Nephron (organoid): Measurements from ENCODE around the gene ACVR1.
"Not testable (repeated sequence)": the region's sequence is repeated elsewhere in the genome, so short reads cannot be mapped to it uniquely, and the experiment has no call there.

Source experiments
- H3K27ac Mint-ChIP-seq, 3 experiments: 2 replicates each; pipeline ENCODE4 v1.8.0; 2020; ENCODE audit warnings: mixed read lengths in 3 of 3, mild to moderate bottlenecking in 2 of 3, moderate library complexity in 1 of 3
- H3K27me3 Mint-ChIP-seq: 2 replicates; pipeline ENCODE4 v1.8.0; 2021; ENCODE audit warnings: low read depth, mild to moderate bottlenecking, moderate library complexity, mixed read lengths
- H3K36me3 Mint-ChIP-seq: 2 replicates; pipeline ENCODE4 v1.8.0; 2020; ENCODE audit warnings: low read depth, mixed read lengths
- H3K4me1 Mint-ChIP-seq: 2 replicates; pipeline ENCODE4 v1.8.0; 2020; ENCODE audit warnings: mixed read lengths
- H3K4me3 Mint-ChIP-seq, 3 experiments: 2 replicates each; pipeline ENCODE4 v1.8.0; 2020; ENCODE audit warnings: mild to moderate bottlenecking in 3 of 3, mixed read lengths in 3 of 3, moderate library complexity in 2 of 3
- H3K9me3 Mint-ChIP-seq: 2 replicates; pipeline ENCODE4 v1.8.0; 2020; ENCODE audit warnings: mixed read lengths
- CTCF ChIP-seq, 3 experiments: fragments of 200-600 bp; sonication (generic); IDR thresholded peaks; one replicate each; pipeline ENCODE4 v1.5.0; 2021; ENCODE audit warnings: antibody characterized with exemption in 3 of 3; ENCODE audit not compliant: unreplicated experiment in 3 of 3

The ACVR1 gene

DNA sequence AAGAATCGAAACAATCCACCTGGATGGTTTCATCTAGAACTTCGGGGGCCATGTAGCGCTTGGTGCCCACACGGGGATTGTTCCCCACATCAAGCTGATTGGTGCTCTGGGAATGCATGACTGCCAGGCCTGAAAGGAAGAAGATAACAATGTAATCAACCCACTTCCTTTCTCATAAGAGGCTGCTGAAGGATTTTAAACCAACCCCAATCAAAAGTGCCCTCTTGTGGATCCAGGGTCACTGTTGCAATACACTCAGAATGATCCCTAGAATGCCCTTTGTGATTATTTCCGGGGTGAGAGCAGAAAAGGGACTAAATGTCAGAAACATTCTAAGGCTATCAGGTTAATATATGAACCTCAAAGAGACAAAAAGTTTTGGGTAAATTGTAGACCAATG, 115.2 kb downstream of the ACVR1 start:
- Mint-ChIP-seq H3K27ac (no peak overlapping the region), H3K4me3 (no peak overlapping the region), H3K9me3 (peaks cover 38% of the 10 kb centered on the region), H3K4me1 (no peaks in the 10 kb centered on the region), H3K27me3 (no peaks in the 10 kb centered on the region), H3K36me3 (peaks cover 85% of the 10 kb centered on the region)
- no peak for TF ChIP-seq CTCF (IDR thresholded peaks at IDR 0.05; ENCODE audit: unreplicated experiment in 3 of 3)

- Mint-ChIP-seq H3K36me3 (peaks cover 86% of the 10 kb centered on the region), H3K9me3 (peaks cover 46% of the 10 kb centered on the region)
Observed at GRCh38 chr2:157759855-157760254, 116.3 kb downstream of the ACVR1 start.

GRCh38 chr2:157758586-157758985, 117.5 kb downstream of the ACVR1 start:
- Mint-ChIP-seq H3K4me1 (no peaks in the 10 kb centered on the region), H3K27me3 (no peaks in the 10 kb centered on the region), H3K9me3 (peaks cover 56% of the 10 kb centered on the region), H3K27ac (no peak overlapping the region), H3K36me3 (peaks cover 90% of the 10 kb centered on the region), H3K4me3 (no peak overlapping the region)
- TF ChIP-seq CTCF (IDR thresholded peaks at IDR 0.05; ENCODE audit: unreplicated experiment in 3 of 3): no peak

More at GRCh38 chr2:157759855-157760254, 116.3 kb downstream of the ACVR1 start:
- no peaks in the 10 kb centered on the region for H3K27me3 Mint-ChIP-seq
- no peak for TF ChIP-seq CTCF (IDR thresholded peaks at IDR 0.05; ENCODE audit: unreplicated experiment in 3 of 3)
- H3K27ac Mint-ChIP-seq: no peak overlapping the region
- H3K4me1 Mint-ChIP-seq: no peaks in the 10 kb centered on the region
- no peak overlapping the region for H3K4me3 Mint-ChIP-seq

DNA sequence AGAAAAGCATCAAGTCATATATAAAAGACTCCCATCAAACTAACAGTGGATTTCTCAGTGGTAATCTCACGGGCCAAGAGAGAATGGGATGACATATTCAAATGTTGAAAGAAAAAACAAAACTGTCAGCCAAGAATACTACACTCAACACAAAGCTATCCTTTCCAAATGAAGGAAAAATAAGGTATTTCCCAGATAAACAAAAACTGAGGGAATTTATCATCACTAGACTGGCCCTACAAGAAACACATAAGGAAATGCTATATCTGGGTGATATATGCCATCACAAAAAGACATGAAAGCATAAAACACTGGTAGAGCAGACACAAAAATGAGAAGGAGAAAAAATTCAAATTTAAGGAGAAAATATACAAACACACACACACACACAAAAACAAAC, 118.6 kb downstream of the ACVR1 start:
- no peak for TF ChIP-seq CTCF (IDR thresholded peaks at IDR 0.05; ENCODE audit: unreplicated experiment in 3 of 3)
- Mint-ChIP-seq H3K4me1 (peaks cover under 1% of the 10 kb centered on the region), H3K4me3 (no peak overlapping the region), H3K36me3 (peaks cover 94% of the 10 kb centered on the region), H3K27me3 (no peaks in the 10 kb centered on the region), H3K9me3 (peaks cover 62% of the 10 kb centered on the region), H3K27ac (no peak overlapping the region)

DNA sequence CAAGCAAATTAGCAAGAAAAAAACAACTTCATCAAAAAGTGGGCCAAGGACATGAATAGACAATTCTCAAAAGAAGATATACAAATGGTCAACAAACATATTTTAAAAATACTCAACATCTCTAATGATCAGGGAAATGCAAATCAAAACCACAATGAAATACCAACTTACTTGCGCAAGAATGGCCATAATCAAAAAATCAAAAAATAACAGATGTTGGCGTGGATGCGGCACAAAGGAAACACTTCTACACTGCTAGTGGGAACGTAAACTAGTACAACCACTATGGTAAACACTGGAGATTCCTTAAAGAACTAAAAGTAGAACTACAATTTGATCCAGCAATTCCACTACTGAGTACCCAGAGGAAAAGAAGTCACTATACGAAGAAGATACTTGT, 119.7 kb downstream of the ACVR1 start:
- not testable (repeated sequence) for H3K4me3 Mint-ChIP-seq, H3K27me3 Mint-ChIP-seq, H3K27ac Mint-ChIP-seq, H3K4me1 Mint-ChIP-seq
- H3K9me3 Mint-ChIP-seq: peaks cover 65% of the 10 kb centered on the region
- peaks cover 96% of the 10 kb centered on the region for H3K36me3 Mint-ChIP-seq

DNA sequence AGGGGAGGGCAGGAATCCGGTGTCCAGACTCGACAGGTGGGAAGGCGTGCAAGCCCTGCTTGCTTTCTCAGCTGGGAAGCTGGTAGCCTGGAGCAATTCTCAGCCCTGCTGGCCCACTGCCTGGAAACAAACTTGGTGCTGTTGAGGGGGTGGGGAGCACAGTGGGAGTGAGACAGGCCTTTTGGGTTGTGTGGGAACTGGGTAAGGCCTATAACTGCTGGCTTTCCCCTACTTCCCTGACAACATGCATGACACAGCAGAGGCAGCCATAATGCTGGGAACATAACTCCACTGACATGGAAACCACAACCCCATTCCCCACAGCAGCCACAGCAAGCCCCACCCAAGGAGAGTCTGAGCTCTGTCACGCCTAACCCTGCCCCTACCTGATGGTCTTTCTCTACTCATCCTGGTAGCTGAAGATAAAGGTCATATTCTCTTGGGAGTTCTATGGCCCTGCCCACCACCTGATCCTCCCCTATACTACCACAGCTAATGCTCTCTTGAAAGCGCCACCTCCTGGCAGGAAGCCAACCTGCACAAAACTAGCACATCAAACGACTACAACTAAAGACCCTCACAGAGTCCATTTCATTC, 124.6 kb downstream of the ACVR1 start:
- TF ChIP-seq CTCF (IDR thresholded peaks at IDR 0.05; ENCODE audit: unreplicated experiment in 3 of 3): no peak
- peaks cover 36% of the 10 kb centered on the region for H3K9me3 Mint-ChIP-seq

More for the DNA sequence above, 124.6 kb downstream of the ACVR1 start:
- no peaks in the 10 kb centered on the region for H3K27me3 Mint-ChIP-seq
- H3K4me1 Mint-ChIP-seq: peaks cover 28% of the 10 kb centered on the region
- no peak overlapping the region for H3K4me3 Mint-ChIP-seq
- peak overlapping the region in 1 of 3 experiments; percentile 32 for H3K27ac Mint-ChIP-seq
- peaks cover 69% of the 10 kb centered on the region for H3K36me3 Mint-ChIP-seq
